ENCODE measurements around the gene DENND1A.

The DENND1A gene

DNA sequence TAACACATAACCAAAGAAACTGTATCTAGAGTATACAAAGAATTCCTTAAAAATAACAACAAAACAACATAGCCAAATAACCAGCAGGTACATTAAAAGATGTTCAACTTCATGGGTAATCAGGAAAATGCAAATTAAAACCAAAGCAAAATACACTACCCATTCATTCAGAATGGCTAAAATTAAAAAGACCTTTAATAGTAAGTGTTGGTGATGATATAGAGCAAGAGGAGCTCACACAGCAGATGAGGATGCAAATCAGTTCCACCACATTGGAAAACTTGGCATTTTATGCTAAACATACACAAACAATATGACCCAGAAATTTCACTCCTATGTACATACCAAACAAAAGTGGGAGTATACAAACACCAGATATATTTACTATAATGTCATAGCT, 97.8 kb downstream of the DENND1A start:
- Histone ChIP-seq H4K91ac (ENCODE audit: low read depth, low read length, poor library complexity) (no peak overlapping the region), H3K9ac (ENCODE audit: low read depth, low read length, poor library complexity) (no peak overlapping the region), H4K8ac (ENCODE audit: low read depth, low read length) (no peak overlapping the region), H3K36me3 (replicated peaks in 1 of 2; ENCODE audit: control insufficient read depth in 2 of 2, insufficient read depth in 2 of 2, low read length in 2 of 2) (no peaks in the 10 kb centered on the region), H2BK12ac (ENCODE audit: low read length) (no peak overlapping the region), H3K4me2 (ENCODE audit: insufficient read depth, low read length, poor library complexity, severe bottlenecking) (no peak overlapping the region), H2BK5ac (ENCODE audit: low read length) (no peak overlapping the region), H3K18ac (ENCODE audit: low read length) (no peak overlapping the region), H3K4me1 (ENCODE audit: control insufficient read depth in 2 of 2, insufficient read depth in 1 of 2, low read depth in 1 of 2, low read length in 2 of 2) (peaks cover 4 to 5% of the 10 kb centered on the region in 2 donors), H3K27ac (replicated peaks; ENCODE audit: low read length) (no peak overlapping the region), H3K4me3 (ENCODE audit: low read length in 2 of 2) (no peak overlapping the region), H3K27me3 (ENCODE audit: control insufficient read depth in 3 of 3, insufficient read depth in 3 of 3, low read depth in 1 of 3, low read length in 3 of 3) (no peaks in the 10 kb centered on the region), H3K23ac (ENCODE audit: low read depth, low read length, poor library complexity) (no peak overlapping the region), H3K9me3 (replicated peaks in 1 of 2; ENCODE audit: control insufficient read depth in 2 of 2, insufficient read depth in 1 of 2, low read depth in 1 of 2, low read length in 2 of 2) (peaks cover 2 to 22% of the 10 kb centered on the region in 2 donors), H2BK120ac (ENCODE audit: low read depth, low read length) (no peak overlapping the region), H2AK5ac (ENCODE audit: low read depth, low read length) (no peak overlapping the region), H3K4ac (ENCODE audit: low read length) (no peak overlapping the region), H2AFZ (ENCODE audit: low read length) (no peak overlapping the region), H3K14ac (ENCODE audit: low read length) (no peak overlapping the region), H2BK15ac (ENCODE audit: low read length) (no peak overlapping the region), H3K79me1 (ENCODE audit: low read depth, low read length) (peaks cover 5% of the 10 kb centered on the region)
- DNase-seq (ENCODE audit: low spot score) = no peak

DNA sequence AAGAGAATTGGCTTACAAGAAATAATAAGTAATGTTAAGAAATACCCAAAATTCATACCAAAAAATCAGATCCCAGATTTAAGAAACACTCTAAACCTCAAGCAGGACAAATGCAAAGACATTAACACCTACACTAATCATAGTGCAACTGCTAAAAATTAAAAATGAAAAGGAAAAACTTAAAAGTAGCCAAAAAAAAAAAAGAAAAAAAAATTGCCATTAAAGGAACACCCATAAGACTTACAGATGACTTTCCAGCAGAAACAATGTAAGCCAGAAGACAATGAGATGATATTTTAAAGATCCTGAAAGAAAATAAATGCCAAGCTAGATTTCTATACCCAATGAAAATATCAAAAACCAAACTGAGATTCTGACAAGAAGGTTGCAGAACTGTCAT, 101.5 kb downstream of the DENND1A start:
- Histone ChIP-seq H3K9me3 (replicated peaks in 1 of 2; ENCODE audit: control insufficient read depth in 2 of 2, insufficient read depth in 1 of 2, low read depth in 1 of 2, low read length in 2 of 2) (peaks cover 2 to 26% of the 10 kb centered on the region in 2 donors), H3K79me1 (ENCODE audit: low read depth, low read length) (peaks cover 2% of the 10 kb centered on the region), H3K4me3 (ENCODE audit: low read length in 2 of 2) (no peak overlapping the region), H3K4me1 (ENCODE audit: control insufficient read depth in 2 of 2, insufficient read depth in 1 of 2, low read depth in 1 of 2, low read length in 2 of 2) (no peaks in the 10 kb centered on the region), H3K4me2 (ENCODE audit: insufficient read depth, low read length, poor library complexity, severe bottlenecking) (no peak overlapping the region), H2AFZ (ENCODE audit: low read length) (no peak overlapping the region), H3K27me3 (ENCODE audit: control insufficient read depth in 3 of 3, insufficient read depth in 3 of 3, low read depth in 1 of 3, low read length in 3 of 3) (no peaks in the 10 kb centered on the region), H3K36me3 (replicated peaks in 1 of 2; ENCODE audit: control insufficient read depth in 2 of 2, insufficient read depth in 2 of 2, low read length in 2 of 2) (no peaks in the 10 kb centered on the region), H2BK12ac (ENCODE audit: low read length) (no peak overlapping the region), H2BK5ac (ENCODE audit: low read length) (no peak overlapping the region), H2BK120ac (ENCODE audit: low read depth, low read length) (no peak overlapping the region), H2BK15ac (ENCODE audit: low read length) (no peak overlapping the region), H4K8ac (ENCODE audit: low read depth, low read length) (no peak overlapping the region), H2AK5ac (ENCODE audit: low read depth, low read length) (no peak overlapping the region), H3K14ac (ENCODE audit: low read length) (no peak overlapping the region), H3K18ac (ENCODE audit: low read length) (no peak overlapping the region), H4K91ac (ENCODE audit: low read depth, low read length, poor library complexity) (no peak overlapping the region), H3K9ac (ENCODE audit: low read depth, low read length, poor library complexity) (no peak overlapping the region), H3K27ac (replicated peaks; ENCODE audit: low read length) (no peak overlapping the region), H3K4ac (ENCODE audit: low read length) (no peak overlapping the region), H3K23ac (ENCODE audit: low read depth, low read length, poor library complexity) (no peak overlapping the region)
- no peak for DNase-seq (ENCODE audit: low spot score)

- H3K9ac ChIP-seq (ENCODE audit: low read depth, low read length, poor library complexity) = no peak overlapping the region
- no peak overlapping the region for H3K27ac ChIP-seq (replicated peaks; ENCODE audit: low read length)
- DNase-seq (ENCODE audit: low spot score) = no peak
- no peak overlapping the region for H3K4me2 ChIP-seq (ENCODE audit: insufficient read depth, low read length, poor library complexity, severe bottlenecking)
- no CpG with 5 or more reads among the region's 5 CpGs for WGBS, 2 donors (ENCODE audit: extremely low coverage in 2 of 2, insufficient read length in 2 of 2, insufficient replicate concordance in 1 of 2)
- H2AK5ac ChIP-seq (ENCODE audit: low read depth, low read length) = no peak overlapping the region
- H3K36me3 ChIP-seq (replicated peaks in 1 of 2; ENCODE audit: control insufficient read depth in 2 of 2, insufficient read depth in 2 of 2, low read length in 2 of 2) = no peaks in the 10 kb centered on the region
- H3K27me3 ChIP-seq (ENCODE audit: control insufficient read depth in 3 of 3, insufficient read depth in 3 of 3, low read depth in 1 of 3, low read length in 3 of 3) = no peaks in the 10 kb centered on the region
- no peaks in the 10 kb centered on the region for H3K79me1 ChIP-seq (ENCODE audit: low read depth, low read length)
- H4K8ac ChIP-seq (ENCODE audit: low read depth, low read length) = no peak overlapping the region
- H2AFZ ChIP-seq (ENCODE audit: low read length) = no peak overlapping the region
- no peak overlapping the region for H4K91ac ChIP-seq (ENCODE audit: low read depth, low read length, poor library complexity)
- H3K4me3 ChIP-seq (ENCODE audit: low read length in 2 of 2) = no peak overlapping the region
- H3K4me1 ChIP-seq (ENCODE audit: control insufficient read depth in 2 of 2, insufficient read depth in 1 of 2, low read depth in 1 of 2, low read length in 2 of 2) = peaks cover 1 to 8% of the 10 kb centered on the region in 2 donors
- H3K9me3 ChIP-seq (replicated peaks in 1 of 2; ENCODE audit: control insufficient read depth in 2 of 2, insufficient read depth in 1 of 2, low read depth in 1 of 2, low read length in 2 of 2) = peaks cover 2 to 26% of the 10 kb centered on the region in 2 donors
- no peak overlapping the region for H2BK12ac ChIP-seq (ENCODE audit: low read length)
- H2BK15ac ChIP-seq (ENCODE audit: low read length) = no peak overlapping the region
- no peak overlapping the region for H3K14ac ChIP-seq (ENCODE audit: low read length)
- H2BK5ac ChIP-seq (ENCODE audit: low read length) = no peak overlapping the region
- H2BK120ac ChIP-seq (ENCODE audit: low read depth, low read length) = no peak overlapping the region
- no peak overlapping the region for H3K18ac ChIP-seq (ENCODE audit: low read length)
- no peak overlapping the region for H3K23ac ChIP-seq (ENCODE audit: low read depth, low read length, poor library complexity)
- H3K4ac ChIP-seq (ENCODE audit: low read length) = no peak overlapping the region
These were observed 104.4 kb downstream of the DENND1A start for GRCh38 chr9:123825342-123826060.

GRCh38 chr9:123823194-123823947, 106.6 kb downstream of the DENND1A start:
- DNase-seq (ENCODE audit: low spot score) = no peak
- Histone ChIP-seq H3K23ac (ENCODE audit: low read depth, low read length, poor library complexity) (no peak overlapping the region), H4K91ac (ENCODE audit: low read depth, low read length, poor library complexity) (no peak overlapping the region)

More at GRCh38 chr9:123823194-123823947, 106.6 kb downstream of the DENND1A start:
- WGBS, 2 donors (ENCODE audit: extremely low coverage in 2 of 2, insufficient read length in 2 of 2, insufficient replicate concordance in 1 of 2) = no CpG with 5 or more reads among the region's 7 CpGs
- Histone ChIP-seq H2BK12ac (ENCODE audit: low read length) (no peak overlapping the region), H2BK15ac (ENCODE audit: low read length) (no peak overlapping the region), H2AFZ (ENCODE audit: low read length) (no peak overlapping the region), H3K14ac (ENCODE audit: low read length) (no peak overlapping the region), H2BK5ac (ENCODE audit: low read length) (no peak overlapping the region), H3K36me3 (replicated peaks in 1 of 2; ENCODE audit: control insufficient read depth in 2 of 2, insufficient read depth in 2 of 2, low read length in 2 of 2) (no peaks in the 10 kb centered on the region), H3K79me1 (ENCODE audit: low read depth, low read length) (no peaks in the 10 kb centered on the region), H3K4me1 (ENCODE audit: control insufficient read depth in 2 of 2, insufficient read depth in 1 of 2, low read depth in 1 of 2, low read length in 2 of 2) (peaks cover 4 to 8% of the 10 kb centered on the region in 2 donors), H3K4me3 (ENCODE audit: low read length in 2 of 2) (no peak overlapping the region), H3K9ac (ENCODE audit: low read depth, low read length, poor library complexity) (no peak overlapping the region), H3K27me3 (ENCODE audit: control insufficient read depth in 3 of 3, insufficient read depth in 3 of 3, low read depth in 1 of 3, low read length in 3 of 3) (no peaks in the 10 kb centered on the region), H4K8ac (ENCODE audit: low read depth, low read length) (no peak overlapping the region), H3K4ac (ENCODE audit: low read length) (no peak overlapping the region), H3K9me3 (replicated peaks in 1 of 2; ENCODE audit: control insufficient read depth in 2 of 2, insufficient read depth in 1 of 2, low read depth in 1 of 2, low read length in 2 of 2) (peaks cover 2 to 8% of the 10 kb centered on the region in 2 donors), H2BK120ac (ENCODE audit: low read depth, low read length) (no peak overlapping the region), H3K27ac (replicated peaks; ENCODE audit: low read length) (no peak overlapping the region), H3K4me2 (ENCODE audit: insufficient read depth, low read length, poor library complexity, severe bottlenecking) (no peak overlapping the region), H3K18ac (ENCODE audit: low read length) (no peak overlapping the region), H2AK5ac (ENCODE audit: low read depth, low read length) (no peak overlapping the region)

Measured in neuronal stem cell (in vitro differentiated cells).